Transverse colon (tissue), 4 donors: Measurements from ENCODE around the gene FN3K. TPM values are rescaled to one million over a fixed set of nuclear protein-coding genes. Genes with fewer than 3 reads are reported as not detected.
"Not testable (repeated sequence)": the region's sequence is repeated elsewhere in the genome, so short reads cannot be mapped to it uniquely, and the experiment has no call there.

Experiments used
- DNase-seq: peaks from one replicate; pipeline ENCODE4 v3.0.0-alpha.2; 2019
- H3K27ac ChIP-seq, 4 donors: fragments of 200-600 bp; sonication (generic); 2 replicates each; pipeline ENCODE4 v1.5.1; 2016 to 2018; ENCODE audit warnings: inconsistent platforms in 4 of 4
- H3K27me3 ChIP-seq: fragments of 200-600 bp; sonication (generic); 2 replicates; pipeline ENCODE4 v1.5.1; 2017; ENCODE audit warnings: inconsistent platforms
- H3K36me3 ChIP-seq, 4 donors: fragments of 200-600 bp; sonication (generic); 2 replicates each; pipeline ENCODE4 v1.5.1; 2017 to 2019; ENCODE audit warnings: inconsistent platforms in 4 of 4
- H3K4me1 ChIP-seq, 4 donors: fragments of 200-600 bp; sonication (generic); 2 replicates each; pipeline ENCODE4 v1.5.1; 2017 to 2020; ENCODE audit warnings: inconsistent platforms in 4 of 4
- H3K4me3 ChIP-seq, 4 donors: fragments of 200-600 bp; sonication (generic); 1 replicate in 1 of 4; 2 replicates in 3 of 4; pipeline versions ENCODE4 v1.5.1 to v1.6.1; 2017 to 2019; ENCODE audit warnings: inconsistent platforms in 4 of 4
- H3K9me3 ChIP-seq, 2 donors: fragments of 200-600 bp; sonication (generic); 2 replicates each; pipeline ENCODE4 v1.5.1; 2017 to 2019; ENCODE audit warnings: inconsistent platforms in 2 of 2
- CTCF ChIP-seq, 5 experiments: fragments of 200-600 bp in 3 of 5; fragments of 450-650 bp in 2 of 5; sonication (generic) in 3 of 5; IDR thresholded peaks; 1 replicate in 2 of 5; 2 replicates in 3 of 5; pipeline ENCODE4 v1.5.1; 2016 to 2017; ENCODE audit warnings: antibody characterized with exemption in 5 of 5, inconsistent platforms in 3 of 5, mild to moderate bottlenecking in 2 of 5, moderate library complexity in 1 of 5
- EP300 ChIP-seq: sonication (generic); formaldehyde crosslinking; IDR thresholded peaks from one replicate; pipeline ENCODE4 v1.6.1; 2017; ENCODE audit warnings: antibody characterized with exemption, low read depth
- POLR2A ChIP-seq: fragments of 450-650 bp; IDR thresholded peaks from one replicate; pipeline ENCODE4 v1.6.1; 2016; ENCODE audit warnings: antibody characterized with exemption, mild to moderate bottlenecking, moderate library complexity
- POLR2AphosphoS5 ChIP-seq, 3 donors: sonication (generic); formaldehyde crosslinking; IDR thresholded peaks; one replicate each; pipeline ENCODE4 v1.6.1; 2016; ENCODE audit warnings: antibody characterized with exemption in 3 of 3
- WGBS, 2 donors: methylation state at CpG; one replicate each; pipeline ENCODE4 v1.1.5; 2018; ENCODE audit warnings: low coverage in 1 of 2; 5-methylcytosine and 5-hydroxymethylcytosine counted together
- in situ Hi-C, 4 donors: fragments of 200-750 bp; cut with MboI; loops; one replicate each; pipeline versions ENCODE4 v1.15.0 to v1.15.1; 2017; ENCODE audit warnings: low sequenced_read_pairs in 3 of 4, low pct_ligation_motif_present in 1 of 4, low pct_unique_long_range_greater_than_20kb in 1 of 4
- intact Hi-C: fragments of 100-400 bp; cut with DNase I; formaldehyde crosslinking; loops from one replicate; pipeline ENCODE4 v1.15.1; 2023; ENCODE audit warnings: low total_unique reads
- total RNA-seq, 4 donors: library from RNA; depleted of rRNA; stranded (reverse); fragments of >200 nt; gene quantifications; one replicate each; pipeline ENCODE4 v1.1.0, GENCODE V29; 2016

The FN3K gene
- total RNA-seq, 4 donors from 2014 or later = 11.2 to 33.0 (median 26.2) TPM

- Histone ChIP-seq H3K4me1 (peaks cover 0 to 7% (median 2%) of the 10 kb centered on the region in 4 donors), H3K27me3 (no peaks in the 10 kb centered on the region), H3K4me3 (no peak overlapping the region), H3K36me3 (no peaks in the 10 kb centered on the region), H3K9me3 (no peaks in the 10 kb centered on the region), H3K27ac (no peak overlapping the region)
- intact Hi-C loops = no loop called here
- in situ Hi-C loops = no loop called here
- no peak for TF ChIP-seq EP300
- TF ChIP-seq CTCF (IDR thresholded peaks at IDR 0.05) = no peak
- TF ChIP-seq POLR2A = no peak
- no peak for TF ChIP-seq POLR2AphosphoS5 (IDR thresholded peaks at IDR 0.05)
- DNase-seq = no peak
- 91 to 92% methylated on average over 13 to 18 of the region's 18 CpGs for WGBS, 2 donors
These were observed 48.1 kb downstream of the FN3K start for GRCh38 chr17:82783498-82783897.

GRCh38 chr17:82785581-82785980, 50.2 kb downstream of the FN3K start:
- H3K27me3 ChIP-seq, intact Hi-C loops, H3K27ac ChIP-seq, in situ Hi-C loops, H3K9me3 ChIP-seq, H3K4me3 ChIP-seq, H3K4me1 ChIP-seq, DNase-seq, H3K36me3 ChIP-seq: not testable (repeated sequence)
- 100% methylated on average over 7 of the region's 16 CpGs; no CpG with 5 or more reads in 1 of the 2 donors for WGBS, 2 donors

GRCh38 chr17:82786427-82786826, 51.0 kb downstream of the FN3K start:
- 96 to 100% methylated on average over 2 to 10 of the region's 10 CpGs for WGBS, 2 donors
- in situ Hi-C loops = no loop called here
- intact Hi-C loops = no loop called here

GRCh38 chr17:82787081-82787848, 51.9 kb downstream of the FN3K start:
- peaks cover 0 to under 1% (median 0%) of the 10 kb centered on the region in 4 donors for H3K4me1 ChIP-seq
- TF ChIP-seq POLR2AphosphoS5 (IDR thresholded peaks at IDR 0.05) (peak in 1 of 3 donors; percentile 7), CTCF (IDR thresholded peaks at IDR 0.05) (no peak)
- H3K36me3 ChIP-seq = no peaks in the 10 kb centered on the region
- no peaks in the 10 kb centered on the region for H3K9me3 ChIP-seq
- no peaks in the 10 kb centered on the region for H3K27me3 ChIP-seq
- H3K4me3 ChIP-seq = no peak overlapping the region
- in situ Hi-C loops (no loop called here), intact Hi-C loops (no loop called here)
- H3K27ac ChIP-seq = no peak overlapping the region
- peak; percentile 34 for DNase-seq
- 80% methylated on average over 27 of the region's 27 CpGs; no CpG with 5 or more reads in 1 of the 2 donors for WGBS, 2 donors

More at GRCh38 chr17:82786427-82786826, 51.0 kb downstream of the FN3K start:
- no peak overlapping the region for H3K4me3 ChIP-seq
- TF ChIP-seq CTCF (IDR thresholded peaks at IDR 0.05) (no peak), POLR2AphosphoS5 (IDR thresholded peaks at IDR 0.05) (no peak), EP300 (no peak), POLR2A (no peak)
- no peaks in the 10 kb centered on the region for H3K27me3 ChIP-seq
- DNase-seq = no peak
- H3K4me1 ChIP-seq = peaks cover 0 to 7% (median 2%) of the 10 kb centered on the region in 4 donors
- no peaks in the 10 kb centered on the region for H3K36me3 ChIP-seq
- H3K27ac ChIP-seq = no peak overlapping the region
- H3K9me3 ChIP-seq = no peaks in the 10 kb centered on the region
